IMR-90 (cell line): Measurements from ENCODE around the gene ZDHHC21.

Experiments
- BHLHE40 ChIP-seq: fragments of 150-350 bp; IDR thresholded peaks from 2 replicates; pipeline ENCODE4 v1.6.1; 2016; ENCODE audit warnings: mild to moderate bottlenecking, low read depth, low read length
- CEBPB ChIP-seq: IDR thresholded peaks from 2 replicates; pipeline ENCODE4 v1.6.1; 2012; ENCODE audit warnings: low read depth, low read length, improper control_type of control experiment
- CHD1 ChIP-seq: IDR thresholded peaks from 2 replicates; pipeline ENCODE4 v1.6.1; 2012; ENCODE audit warnings: low read depth, low read length, improper control_type of control experiment
- MAZ ChIP-seq: IDR thresholded peaks from 2 replicates; pipeline ENCODE4 v1.6.1; 2012; ENCODE audit warnings: low read depth, mild to moderate bottlenecking, low read length, improper control_type of control experiment, moderate library complexity, borderline replicate concordance
- NFE2L2 ChIP-seq: fragments of 150-350 bp; IDR thresholded peaks from 2 replicates; pipeline ENCODE4 v1.6.1; 2016; ENCODE audit warnings: low read depth, mild to moderate bottlenecking, low read length
- POLR2A ChIP-seq: IDR thresholded peaks from 2 replicates; pipeline ENCODE4 v1.6.1; 2012; ENCODE audit warnings: mild to moderate bottlenecking, low read depth, low read length
- RAD21 ChIP-seq: IDR thresholded peaks from 2 replicates; pipeline ENCODE4 v1.6.1; 2012; ENCODE audit warnings: low read length, improper control_type of control experiment
- RFX5 ChIP-seq: IDR thresholded peaks from 2 replicates; pipeline ENCODE4 v1.8.0; 2012; ENCODE audit warnings: low read depth, mild to moderate bottlenecking, low read length, moderate library complexity
- SMC3 ChIP-seq: fragments of 150-350 bp; IDR thresholded peaks from 2 replicates; pipeline ENCODE4 v1.6.1; 2016; ENCODE audit warnings: low read depth, mild to moderate bottlenecking, antibody characterized with exemption, low read length, moderate library complexity
- TF ChIP-seq, protein P1 (sequence below): conservative IDR thresholded peaks from 2 replicates; pipeline ENCODE4 v1.5.1; 2012; ENCODE audit warnings: mild to moderate bottlenecking, low read depth, low read length, improper control_type of control experiment
- TF ChIP-seq, protein P2 (sequence below): fragments of 150-350 bp; IDR thresholded peaks from 2 replicates; pipeline ENCODE4 v1.6.1; 2017; ENCODE audit warnings: mild to moderate bottlenecking, antibody characterized with exemption, low read length, low read depth

DNA sequence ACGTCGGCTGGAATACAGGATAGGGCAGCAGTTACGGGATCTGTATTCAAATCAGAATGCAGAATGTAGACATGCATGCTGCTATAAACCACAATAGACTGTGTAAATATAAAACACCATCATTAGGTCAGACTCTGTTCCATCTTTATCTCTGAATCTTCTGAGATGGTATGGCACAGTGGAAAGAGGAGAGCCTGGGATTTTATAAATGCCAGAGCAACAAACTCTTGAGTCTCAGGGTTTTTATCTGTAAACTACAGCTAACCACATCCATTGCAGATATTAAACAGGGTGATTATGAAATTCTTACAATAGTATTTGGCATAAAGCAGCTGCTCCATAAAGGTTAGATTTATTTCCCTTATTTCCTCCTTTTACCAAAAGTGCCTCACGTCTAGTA is 108.7 kb downstream of the ZDHHC21 start:
- TF ChIP-seq, protein P1, sequence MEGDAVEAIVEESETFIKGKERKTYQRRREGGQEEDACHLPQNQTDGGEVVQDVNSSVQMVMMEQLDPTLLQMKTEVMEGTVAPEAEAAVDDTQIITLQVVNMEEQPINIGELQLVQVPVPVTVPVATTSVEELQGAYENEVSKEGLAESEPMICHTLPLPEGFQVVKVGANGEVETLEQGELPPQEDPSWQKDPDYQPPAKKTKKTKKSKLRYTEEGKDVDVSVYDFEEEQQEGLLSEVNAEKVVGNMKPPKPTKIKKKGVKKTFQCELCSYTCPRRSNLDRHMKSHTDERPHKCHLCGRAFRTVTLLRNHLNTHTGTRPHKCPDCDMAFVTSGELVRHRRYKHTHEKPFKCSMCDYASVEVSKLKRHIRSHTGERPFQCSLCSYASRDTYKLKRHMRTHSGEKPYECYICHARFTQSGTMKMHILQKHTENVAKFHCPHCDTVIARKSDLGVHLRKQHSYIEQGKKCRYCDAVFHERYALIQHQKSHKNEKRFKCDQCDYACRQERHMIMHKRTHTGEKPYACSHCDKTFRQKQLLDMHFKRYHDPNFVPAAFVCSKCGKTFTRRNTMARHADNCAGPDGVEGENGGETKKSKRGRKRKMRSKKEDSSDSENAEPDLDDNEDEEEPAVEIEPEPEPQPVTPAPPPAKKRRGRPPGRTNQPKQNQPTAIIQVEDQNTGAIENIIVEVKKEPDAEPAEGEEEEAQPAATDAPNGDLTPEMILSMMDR, result no peak
- TF ChIP-seq RFX5, result no peak
- TF ChIP-seq POLR2A, result no peak
- TF ChIP-seq SMC3, result no peak
- no peak for TF ChIP-seq CEBPB
- TF ChIP-seq, protein P2, sequence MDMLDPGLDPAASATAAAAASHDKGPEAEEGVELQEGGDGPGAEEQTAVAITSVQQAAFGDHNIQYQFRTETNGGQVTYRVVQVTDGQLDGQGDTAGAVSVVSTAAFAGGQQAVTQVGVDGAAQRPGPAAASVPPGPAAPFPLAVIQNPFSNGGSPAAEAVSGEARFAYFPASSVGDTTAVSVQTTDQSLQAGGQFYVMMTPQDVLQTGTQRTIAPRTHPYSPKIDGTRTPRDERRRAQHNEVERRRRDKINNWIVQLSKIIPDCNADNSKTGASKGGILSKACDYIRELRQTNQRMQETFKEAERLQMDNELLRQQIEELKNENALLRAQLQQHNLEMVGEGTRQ, result no peak
- no peak for TF ChIP-seq RAD21
- no peak for TF ChIP-seq NFE2L2
- no peak for TF ChIP-seq CHD1
- TF ChIP-seq BHLHE40, result no peak
- no peak for TF ChIP-seq MAZ
